Fibroblast of lung (primary cell): ENCODE results near the gene OSGIN1.

Source experiments
- CTCF ChIP-seq, 2 donors: IDR thresholded peaks in 1 of 2; conservative IDR thresholded peaks in 1 of 2; 1 replicate in 1 of 2; 2 replicates in 1 of 2; pipeline ENCODE4 v1.5.1; 2011 to 2012; ENCODE audit warnings: low read length in 2 of 2, control low read depth in 1 of 2, inconsistent platforms in 1 of 2, low read depth in 1 of 2, mild to moderate bottlenecking in 1 of 2
- EZH2 ChIP-seq: IDR thresholded peaks from 2 replicates; pipeline ENCODE4 v1.5.1; 2012; ENCODE audit warnings: low read length, control low read depth, mild to moderate bottlenecking; ENCODE audit errors: missing control alignments

GRCh38 chr16:83935858-83936255, 17.2 kb upstream of the OSGIN1 start:
- TF ChIP-seq CTCF (conservative IDR thresholded peaks at IDR 0.05 in 1 of 2, IDR thresholded peaks at IDR 0.05 in 1 of 2; ENCODE audit: low read depth in 1 of 2, low read length in 2 of 2): no peak
- TF ChIP-seq EZH2: no peak
